Measurements from ENCODE around the gene PTPN14. TPM values are rescaled to one million over a fixed set of nuclear protein-coding genes. Genes with fewer than 3 reads are reported as not detected.

Gene PTPN14
- total and polyA plus RNA-seq, 2 donors, result 1.3 to 4.3 TPM

GRCh38 chr1:214364386-214364785 lies 187.0 kb downstream of the PTPN14 start:
- no peak overlapping the region for H3K4me3 ChIP-seq (ENCODE audit: low read length in 2 of 2)
- H3K36me3 ChIP-seq (ENCODE audit: control insufficient read depth in 2 of 2, insufficient read depth in 2 of 2, low read length in 1 of 2), result no peaks in the 10 kb centered on the region
- no peaks in the 10 kb centered on the region for H3K4me1 ChIP-seq (ENCODE audit: control insufficient read depth in 2 of 2, insufficient read depth in 2 of 2, low read length in 2 of 2)
- H3K27ac ChIP-seq (ENCODE audit: low read depth in 1 of 2, low read length in 1 of 2), result no peak overlapping the region
- no peak for DNase-seq (ENCODE audit: low read depth in 6 of 9, low spot score in 9 of 9)
- H3K27me3 ChIP-seq (ENCODE audit: control insufficient read depth in 2 of 2, insufficient read depth in 1 of 2, low read length in 1 of 2), result no peaks in the 10 kb centered on the region
- H3K9me3 ChIP-seq (ENCODE audit: control insufficient read depth in 2 of 2, insufficient read depth in 1 of 2, low read length in 1 of 2), result no peaks in the 10 kb centered on the region
- 97% methylated on average over 12 of the region's 12 CpGs for WGBS

GRCh38 chr1:214363386-214363785 lies 188.0 kb downstream of the PTPN14 start:
- DNase-seq (ENCODE audit: low read depth in 6 of 9, low spot score in 9 of 9), result no peak
- H3K4me1 ChIP-seq (ENCODE audit: control insufficient read depth in 2 of 2, insufficient read depth in 2 of 2, low read length in 2 of 2), result no peaks in the 10 kb centered on the region
- WGBS, result 67% methylated on average over 4 of the region's 4 CpGs
- no peak overlapping the region for H3K27ac ChIP-seq (ENCODE audit: low read depth in 1 of 2, low read length in 1 of 2)
- no peaks in the 10 kb centered on the region for H3K36me3 ChIP-seq (ENCODE audit: control insufficient read depth in 2 of 2, insufficient read depth in 2 of 2, low read length in 1 of 2)
- H3K4me3 ChIP-seq (ENCODE audit: low read length in 2 of 2), result no peak overlapping the region
- H3K9me3 ChIP-seq (ENCODE audit: control insufficient read depth in 2 of 2, insufficient read depth in 1 of 2, low read length in 1 of 2), result no peaks in the 10 kb centered on the region
- no peaks in the 10 kb centered on the region for H3K27me3 ChIP-seq (ENCODE audit: control insufficient read depth in 2 of 2, insufficient read depth in 1 of 2, low read length in 1 of 2)

GRCh38 chr1:214362188-214362882 lies 189.1 kb downstream of the PTPN14 start:
- no peak for DNase-seq (ENCODE audit: low read depth in 6 of 9, low spot score in 9 of 9)
- Histone ChIP-seq H3K4me1 (ENCODE audit: control insufficient read depth in 2 of 2, insufficient read depth in 2 of 2, low read length in 2 of 2) (no peaks in the 10 kb centered on the region), H3K27ac (ENCODE audit: low read depth in 1 of 2, low read length in 1 of 2) (no peak overlapping the region), H3K4me3 (ENCODE audit: low read length in 2 of 2) (no peak overlapping the region), H3K36me3 (ENCODE audit: control insufficient read depth in 2 of 2, insufficient read depth in 2 of 2, low read length in 1 of 2) (no peaks in the 10 kb centered on the region), H3K27me3 (ENCODE audit: control insufficient read depth in 2 of 2, insufficient read depth in 1 of 2, low read length in 1 of 2) (no peaks in the 10 kb centered on the region), H3K9me3 (ENCODE audit: control insufficient read depth in 2 of 2, insufficient read depth in 1 of 2, low read length in 1 of 2) (no peaks in the 10 kb centered on the region)
- WGBS, result 67% methylated on average over 9 of the region's 9 CpGs

- Histone ChIP-seq H3K4me1 (ENCODE audit: control insufficient read depth in 2 of 2, insufficient read depth in 2 of 2, low read length in 2 of 2) (no peaks in the 10 kb centered on the region), H3K36me3 (ENCODE audit: control insufficient read depth in 2 of 2, insufficient read depth in 2 of 2, low read length in 1 of 2) (no peaks in the 10 kb centered on the region), H3K4me3 (ENCODE audit: low read length in 2 of 2) (no peak overlapping the region), H3K9me3 (ENCODE audit: control insufficient read depth in 2 of 2, insufficient read depth in 1 of 2, low read length in 1 of 2) (no peaks in the 10 kb centered on the region), H3K27ac (ENCODE audit: low read depth in 1 of 2, low read length in 1 of 2) (no peak overlapping the region), H3K27me3 (ENCODE audit: control insufficient read depth in 2 of 2, insufficient read depth in 1 of 2, low read length in 1 of 2) (no peaks in the 10 kb centered on the region)
- 82% methylated on average over 1 of the region's 1 CpG for WGBS
- no peak for DNase-seq (ENCODE audit: low read depth in 6 of 9, low spot score in 9 of 9)
These were observed 189.8 kb downstream of the PTPN14 start for GRCh38 chr1:214361636-214362035.

- no peak for DNase-seq (ENCODE audit: low read depth in 6 of 9, low spot score in 9 of 9)
- Histone ChIP-seq H3K27me3 (ENCODE audit: control insufficient read depth in 2 of 2, insufficient read depth in 1 of 2, low read length in 1 of 2) (no peaks in the 10 kb centered on the region), H3K36me3 (ENCODE audit: control insufficient read depth in 2 of 2, insufficient read depth in 2 of 2, low read length in 1 of 2) (no peaks in the 10 kb centered on the region), H3K9me3 (ENCODE audit: control insufficient read depth in 2 of 2, insufficient read depth in 1 of 2, low read length in 1 of 2) (no peaks in the 10 kb centered on the region), H3K4me3 (ENCODE audit: low read length in 2 of 2) (no peak overlapping the region), H3K4me1 (ENCODE audit: control insufficient read depth in 2 of 2, insufficient read depth in 2 of 2, low read length in 2 of 2) (no peaks in the 10 kb centered on the region), H3K27ac (ENCODE audit: low read depth in 1 of 2, low read length in 1 of 2) (no peak overlapping the region)
- WGBS, result 87% methylated on average over 3 of the region's 3 CpGs
These were observed 190.8 kb downstream of the PTPN14 start for GRCh38 chr1:214360525-214361164.

- no peak for DNase-seq (ENCODE audit: low read depth in 6 of 9, low spot score in 9 of 9)
- Histone ChIP-seq H3K4me3 (ENCODE audit: low read length in 2 of 2) (no peak overlapping the region), H3K9me3 (ENCODE audit: control insufficient read depth in 2 of 2, insufficient read depth in 1 of 2, low read length in 1 of 2) (no peaks in the 10 kb centered on the region), H3K27me3 (ENCODE audit: control insufficient read depth in 2 of 2, insufficient read depth in 1 of 2, low read length in 1 of 2) (no peaks in the 10 kb centered on the region), H3K27ac (ENCODE audit: low read depth in 1 of 2, low read length in 1 of 2) (no peak overlapping the region), H3K4me1 (ENCODE audit: control insufficient read depth in 2 of 2, insufficient read depth in 2 of 2, low read length in 2 of 2) (no peaks in the 10 kb centered on the region), H3K36me3 (ENCODE audit: control insufficient read depth in 2 of 2, insufficient read depth in 2 of 2, low read length in 1 of 2) (no peaks in the 10 kb centered on the region)
- WGBS, result 96% methylated on average over 5 of the region's 5 CpGs
These were observed 191.3 kb downstream of the PTPN14 start for GRCh38 chr1:214360116-214360515.

GRCh38 chr1:214354440-214355148 lies 196.8 kb downstream of the PTPN14 start:
- no peaks in the 10 kb centered on the region for H3K36me3 ChIP-seq (ENCODE audit: control insufficient read depth in 2 of 2, insufficient read depth in 2 of 2, low read length in 1 of 2)
- H3K9me3 ChIP-seq (ENCODE audit: control insufficient read depth in 2 of 2, insufficient read depth in 1 of 2, low read length in 1 of 2), result no peaks in the 10 kb centered on the region
- no peaks in the 10 kb centered on the region for H3K27me3 ChIP-seq (ENCODE audit: control insufficient read depth in 2 of 2, insufficient read depth in 1 of 2, low read length in 1 of 2)
- H3K4me1 ChIP-seq (ENCODE audit: control insufficient read depth in 2 of 2, insufficient read depth in 2 of 2, low read length in 2 of 2), result no peaks in the 10 kb centered on the region
- no peak overlapping the region for H3K27ac ChIP-seq (ENCODE audit: low read depth in 1 of 2, low read length in 1 of 2)
- H3K4me3 ChIP-seq (ENCODE audit: low read length in 2 of 2), result no peak overlapping the region
- WGBS, result 94% methylated on average over 4 of the region's 4 CpGs
- DNase-seq (ENCODE audit: low read depth in 6 of 9, low spot score in 9 of 9), result no peak

GRCh38 chr1:214352838-214353237 lies 198.6 kb downstream of the PTPN14 start:
- Histone ChIP-seq H3K9me3 (ENCODE audit: control insufficient read depth in 2 of 2, insufficient read depth in 1 of 2, low read length in 1 of 2) (no peaks in the 10 kb centered on the region), H3K36me3 (ENCODE audit: control insufficient read depth in 2 of 2, insufficient read depth in 2 of 2, low read length in 1 of 2) (no peaks in the 10 kb centered on the region), H3K27ac (ENCODE audit: low read depth in 1 of 2, low read length in 1 of 2) (no peak overlapping the region), H3K27me3 (ENCODE audit: control insufficient read depth in 2 of 2, insufficient read depth in 1 of 2, low read length in 1 of 2) (no peaks in the 10 kb centered on the region), H3K4me3 (ENCODE audit: low read length in 2 of 2) (no peak overlapping the region), H3K4me1 (ENCODE audit: control insufficient read depth in 2 of 2, insufficient read depth in 2 of 2, low read length in 2 of 2) (no peaks in the 10 kb centered on the region)
- no peak for DNase-seq (ENCODE audit: low read depth in 6 of 9, low spot score in 9 of 9)
- 96% methylated on average over 4 of the region's 4 CpGs for WGBS

GRCh38 chr1:214351551-214352277 lies 199.7 kb downstream of the PTPN14 start:
- Histone ChIP-seq H3K9me3 (ENCODE audit: control insufficient read depth in 2 of 2, insufficient read depth in 1 of 2, low read length in 1 of 2) (no peaks in the 10 kb centered on the region), H3K36me3 (ENCODE audit: control insufficient read depth in 2 of 2, insufficient read depth in 2 of 2, low read length in 1 of 2) (no peaks in the 10 kb centered on the region), H3K4me1 (ENCODE audit: control insufficient read depth in 2 of 2, insufficient read depth in 2 of 2, low read length in 2 of 2) (no peaks in the 10 kb centered on the region), H3K27me3 (ENCODE audit: control insufficient read depth in 2 of 2, insufficient read depth in 1 of 2, low read length in 1 of 2) (no peaks in the 10 kb centered on the region), H3K4me3 (ENCODE audit: low read length in 2 of 2) (no peak overlapping the region), H3K27ac (ENCODE audit: low read depth in 1 of 2, low read length in 1 of 2) (no peak overlapping the region)
- DNase-seq (ENCODE audit: low read depth in 6 of 9, low spot score in 9 of 9), result no peak
- WGBS, result 83% methylated on average over 2 of the region's 2 CpGs

Measured in thymus (tissue), 11 donors.